Progenitor cell of endocrine pancreas (in vitro differentiated cells): ENCODE measurements around the gene ABTB2. TPM values are rescaled to one million over a fixed set of nuclear protein-coding genes. Genes with fewer than 3 reads are reported as not detected.

ENCODE experiments used
- DNase-seq: peaks from one replicate; pipeline ENCODE4 v3.0.0; 2021; ENCODE audit warnings: low spot score; ENCODE audit not compliant: unreplicated experiment
- H3K27ac Mint-ChIP-seq: 2 replicates; pipeline ENCODE4 v1.8.0; 2021; ENCODE audit warnings: mild to moderate bottlenecking, moderate library complexity, mixed read lengths
- H3K27me3 Mint-ChIP-seq: 2 replicates; pipeline ENCODE4 v1.8.0; 2021; ENCODE audit warnings: mixed read lengths
- H3K36me3 Mint-ChIP-seq: 2 replicates; pipeline ENCODE4 v1.8.0; 2022; ENCODE audit warnings: mixed read lengths; ENCODE audit not compliant: insufficient read depth
- H3K4me1 Mint-ChIP-seq: 2 replicates; pipeline ENCODE4 v1.8.0; 2021; ENCODE audit warnings: low read depth, mixed read lengths
- H3K4me3 Mint-ChIP-seq: 2 replicates; pipeline ENCODE4 v1.8.0; 2021; ENCODE audit warnings: low read depth, mild to moderate bottlenecking, moderate library complexity, mixed read lengths
- H3K9me3 Mint-ChIP-seq: 2 replicates; pipeline ENCODE4 v1.8.0; 2021; ENCODE audit warnings: low read depth, mixed read lengths
- total RNA-seq: library from RNA; stranded (reverse); gene quantifications from 2 replicates; pipeline ENCODE4 v1.2.1, GENCODE V29; 2021
- TF ChIP-seq, protein P1 (sequence below): fragments of 200-600 bp; sonication (generic); IDR thresholded peaks from one replicate; pipeline ENCODE4 v1.5.0; 2021; ENCODE audit warnings: antibody characterized with exemption, mild to moderate bottlenecking; ENCODE audit not compliant: unreplicated experiment

The ABTB2 gene
- total RNA-seq, 1 donor from 2014 or later, result 19.5 TPM

DNA sequence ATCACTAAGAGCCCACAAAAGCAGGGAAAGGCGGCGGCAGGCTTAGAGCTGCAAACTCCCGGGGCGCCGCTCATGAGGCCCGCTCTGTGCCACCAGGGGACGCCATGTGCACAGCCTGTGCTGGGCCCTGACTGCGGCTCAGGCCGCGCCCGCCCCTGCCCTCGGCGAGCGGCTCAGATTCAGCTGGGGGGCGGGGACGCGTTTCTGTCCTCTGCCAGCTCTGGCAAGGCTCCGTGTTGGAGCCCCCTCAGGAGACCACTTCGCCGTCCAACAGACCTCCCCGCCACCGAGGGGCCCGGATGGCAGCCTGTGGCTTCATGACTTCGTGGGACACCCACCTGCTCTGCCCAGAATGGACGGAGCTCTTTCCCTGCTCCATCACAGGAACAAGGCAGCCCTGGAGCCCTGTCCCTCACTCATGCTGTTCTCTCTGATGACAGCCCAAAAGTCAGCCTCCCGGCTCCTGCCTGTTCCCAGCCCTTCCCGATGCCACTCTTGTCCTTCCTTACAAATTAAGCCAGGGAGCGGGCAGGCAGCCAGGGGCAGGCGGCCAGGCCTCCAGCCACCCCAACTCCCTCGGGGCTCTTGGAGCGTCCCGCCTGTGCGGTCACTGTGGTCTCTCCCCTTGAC is 183.3 kb downstream of the ABTB2 start:
- Mint-ChIP-seq H3K27me3 (no peaks in the 10 kb centered on the region), H3K4me3 (no peak overlapping the region)

DNA sequence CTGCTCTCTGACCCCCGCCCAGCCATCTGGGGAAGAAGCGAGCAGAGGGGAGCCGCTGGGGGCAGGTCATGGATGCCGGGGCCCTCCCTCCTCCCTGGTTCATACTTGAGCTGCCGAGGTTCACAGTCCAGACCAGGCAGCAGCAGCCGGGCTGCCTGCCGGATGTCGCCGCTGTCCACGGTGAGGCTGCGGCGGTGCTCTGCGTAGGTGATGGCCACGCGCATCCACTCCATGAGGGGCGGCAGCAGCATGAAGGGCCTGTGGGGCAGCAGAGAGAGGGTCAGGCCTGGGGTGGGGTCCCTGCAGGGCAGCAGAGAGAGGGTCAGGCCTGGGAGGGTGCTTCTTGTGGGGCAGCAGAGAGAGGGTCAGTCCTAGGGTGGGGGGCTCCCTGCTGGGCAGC is 184.8 kb downstream of the ABTB2 start:
- TF ChIP-seq, protein P1, sequence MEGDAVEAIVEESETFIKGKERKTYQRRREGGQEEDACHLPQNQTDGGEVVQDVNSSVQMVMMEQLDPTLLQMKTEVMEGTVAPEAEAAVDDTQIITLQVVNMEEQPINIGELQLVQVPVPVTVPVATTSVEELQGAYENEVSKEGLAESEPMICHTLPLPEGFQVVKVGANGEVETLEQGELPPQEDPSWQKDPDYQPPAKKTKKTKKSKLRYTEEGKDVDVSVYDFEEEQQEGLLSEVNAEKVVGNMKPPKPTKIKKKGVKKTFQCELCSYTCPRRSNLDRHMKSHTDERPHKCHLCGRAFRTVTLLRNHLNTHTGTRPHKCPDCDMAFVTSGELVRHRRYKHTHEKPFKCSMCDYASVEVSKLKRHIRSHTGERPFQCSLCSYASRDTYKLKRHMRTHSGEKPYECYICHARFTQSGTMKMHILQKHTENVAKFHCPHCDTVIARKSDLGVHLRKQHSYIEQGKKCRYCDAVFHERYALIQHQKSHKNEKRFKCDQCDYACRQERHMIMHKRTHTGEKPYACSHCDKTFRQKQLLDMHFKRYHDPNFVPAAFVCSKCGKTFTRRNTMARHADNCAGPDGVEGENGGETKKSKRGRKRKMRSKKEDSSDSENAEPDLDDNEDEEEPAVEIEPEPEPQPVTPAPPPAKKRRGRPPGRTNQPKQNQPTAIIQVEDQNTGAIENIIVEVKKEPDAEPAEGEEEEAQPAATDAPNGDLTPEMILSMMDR, result no peak
- Mint-ChIP-seq H3K27me3 (no peaks in the 10 kb centered on the region), H3K9me3 (no peaks in the 10 kb centered on the region), H3K36me3 (peaks cover 4% of the 10 kb centered on the region), H3K4me1 (peaks cover 9% of the 10 kb centered on the region), H3K27ac (no peak overlapping the region), H3K4me3 (no peak overlapping the region)
- no peak for DNase-seq

More for the DNA sequence above, 183.3 kb downstream of the ABTB2 start:
- peaks cover 4% of the 10 kb centered on the region for H3K36me3 Mint-ChIP-seq
- peaks cover 1% of the 10 kb centered on the region for H3K4me1 Mint-ChIP-seq
- peak; percentile 77 for DNase-seq
- no peak overlapping the region for H3K27ac Mint-ChIP-seq
- H3K9me3 Mint-ChIP-seq, result no peaks in the 10 kb centered on the region
- TF ChIP-seq, protein P1, result peak; percentile 94

DNA sequence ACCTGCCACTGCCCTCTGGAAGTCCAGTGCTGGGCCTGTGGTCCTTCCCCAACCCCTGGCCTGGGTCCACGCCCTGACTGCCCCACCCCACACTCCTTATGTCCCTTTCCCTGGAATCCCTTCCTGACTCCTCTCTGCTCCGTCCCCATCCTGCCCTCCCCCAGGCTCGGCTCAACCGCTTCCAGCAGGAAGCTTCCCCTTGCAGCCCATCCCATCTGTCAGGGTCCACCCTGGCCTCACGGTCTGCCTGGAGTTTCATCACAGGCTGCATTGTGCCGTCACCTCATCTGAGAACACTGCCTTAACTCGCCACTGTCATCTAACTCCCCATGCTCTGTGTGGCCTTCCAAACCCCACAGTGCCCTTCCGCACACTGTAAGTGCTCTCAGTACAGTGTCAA is 188.1 kb downstream of the ABTB2 start:
- no peaks in the 10 kb centered on the region for H3K27me3 Mint-ChIP-seq
- no peak overlapping the region for H3K27ac Mint-ChIP-seq
- TF ChIP-seq, protein P1, result no peak
- H3K4me1 Mint-ChIP-seq, result peaks cover 7% of the 10 kb centered on the region
- H3K9me3 Mint-ChIP-seq, result no peaks in the 10 kb centered on the region
- no peak for DNase-seq
- no peak overlapping the region for H3K4me3 Mint-ChIP-seq
- H3K36me3 Mint-ChIP-seq, result peaks cover 8% of the 10 kb centered on the region

DNA sequence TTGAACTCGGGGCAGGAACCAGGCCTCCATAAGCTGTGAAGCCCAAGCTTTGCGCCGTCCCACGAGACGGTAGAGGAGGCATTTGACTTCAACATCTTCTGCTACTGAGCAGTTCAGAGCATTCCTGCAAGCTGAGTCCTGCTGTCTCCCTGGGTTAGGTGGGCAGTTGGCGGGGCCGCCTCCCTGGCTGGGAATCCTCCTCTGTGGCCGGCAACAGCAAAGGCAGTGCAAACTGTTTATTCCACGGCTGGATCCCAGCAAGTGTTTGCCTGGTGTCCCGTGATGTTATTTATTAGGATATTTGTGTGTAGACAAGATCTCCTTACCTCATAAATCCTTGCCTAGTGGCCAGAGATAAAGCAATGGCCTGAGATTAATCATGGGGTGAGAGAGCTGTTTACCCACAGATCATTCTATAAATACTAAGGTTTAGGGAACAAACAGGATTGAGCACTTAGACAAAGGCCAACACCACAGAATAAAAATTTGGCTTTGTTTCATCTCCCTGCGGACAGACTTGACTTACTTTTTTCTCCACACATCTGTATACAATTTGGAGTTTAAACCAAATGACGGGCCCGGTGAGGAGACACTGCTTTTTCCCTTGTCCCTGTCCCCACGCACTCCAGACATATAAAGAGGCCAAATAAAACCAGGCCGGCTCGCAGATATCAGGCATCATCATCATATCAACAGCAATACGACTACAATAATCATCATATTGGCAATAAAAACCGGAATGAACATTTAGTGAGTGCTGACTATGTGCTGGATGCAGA is 189.0 kb downstream of the ABTB2 start:
- Mint-ChIP-seq H3K4me1 (peaks cover 7% of the 10 kb centered on the region), H3K36me3 (peaks cover 11% of the 10 kb centered on the region), H3K27me3 (no peaks in the 10 kb centered on the region), H3K9me3 (no peaks in the 10 kb centered on the region), H3K27ac (no peak overlapping the region), H3K4me3 (no peak overlapping the region)
- no peak for DNase-seq
- TF ChIP-seq, protein P1, result no peak

DNA sequence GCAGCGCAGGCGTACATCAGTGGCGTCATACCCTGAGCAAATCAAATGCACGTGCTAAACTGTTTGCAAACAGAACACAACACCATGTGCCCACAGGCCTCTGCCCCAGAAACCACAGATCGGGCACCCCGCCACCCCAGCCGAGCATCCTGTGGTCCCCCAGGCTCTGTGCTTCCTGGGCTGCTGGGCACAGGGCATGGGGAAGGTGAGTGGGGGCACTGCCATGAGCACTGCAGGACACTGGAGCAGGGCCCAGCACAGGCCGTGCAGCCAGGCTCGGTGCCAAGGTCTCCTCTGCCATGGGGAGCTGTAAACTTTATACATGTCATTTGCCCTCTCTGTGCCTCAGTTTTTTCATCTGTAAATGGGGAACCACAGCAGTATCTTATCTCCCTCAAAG is 189.8 kb downstream of the ABTB2 start:
- DNase-seq, result no peak
- Mint-ChIP-seq H3K36me3 (peaks cover 11% of the 10 kb centered on the region), H3K4me3 (no peak overlapping the region), H3K9me3 (no peaks in the 10 kb centered on the region), H3K27ac (no peak overlapping the region), H3K4me1 (peaks cover 7% of the 10 kb centered on the region), H3K27me3 (no peaks in the 10 kb centered on the region)
- TF ChIP-seq, protein P1, result no peak
